ENCODE measurements around the gene SLCO4A1.

GRCh38 chr20:62611819-62612218, 30.5 kb upstream of the SLCO4A1 start:
- no peak for TF ChIP-seq CTCF (IDR thresholded peaks at IDR 0.05)
- TF ChIP-seq POLR2A (IDR thresholded peaks at IDR 0.05), result no peak
- no peak for TF ChIP-seq POLR2AphosphoS5 (IDR thresholded peaks at IDR 0.05)

All from sigmoid colon (tissue), 4 donors.